Memory B cell (primary cell): ENCODE results near the gene MYO18A.
"Not testable (repeated sequence)": the region's sequence is repeated elsewhere in the genome, so short reads cannot be mapped to it uniquely, and the experiment has no call there.

Experiments
- ATAC-seq: fragments of 150-1000 bp; cut with Tn5 transposase; 2 replicates; pipeline ENCODE4 v1.10.0; 2021; ENCODE audit warnings: low read depth, mild to moderate bottlenecking, moderate library complexity
- DNase-seq, 2 donors: peaks; one replicate each; pipeline ENCODE4 v3.0.0; 2022; ENCODE audit warnings: low spot score in 2 of 2
- H3K27ac Mint-ChIP-seq: one replicate; pipeline ENCODE4 v1.8.0; 2022; ENCODE audit warnings: mild to moderate bottlenecking, moderate library complexity, mixed read lengths
- H3K27me3 Mint-ChIP-seq: one replicate; pipeline ENCODE4 v1.8.0; 2022; ENCODE audit warnings: mixed read lengths
- H3K36me3 Mint-ChIP-seq: one replicate; pipeline ENCODE4 v1.8.0; 2022; ENCODE audit warnings: mild to moderate bottlenecking, mixed read lengths
- H3K4me1 Mint-ChIP-seq: one replicate; pipeline ENCODE4 v1.8.0; 2022; ENCODE audit warnings: mixed read lengths
- H3K4me3 Mint-ChIP-seq: one replicate; pipeline ENCODE4 v1.8.0; 2022; ENCODE audit warnings: mild to moderate bottlenecking, moderate library complexity, mixed read lengths
- H3K9me3 Mint-ChIP-seq: one replicate; pipeline ENCODE4 v1.8.0; 2022; ENCODE audit warnings: mixed read lengths

The MYO18A gene, protein sequence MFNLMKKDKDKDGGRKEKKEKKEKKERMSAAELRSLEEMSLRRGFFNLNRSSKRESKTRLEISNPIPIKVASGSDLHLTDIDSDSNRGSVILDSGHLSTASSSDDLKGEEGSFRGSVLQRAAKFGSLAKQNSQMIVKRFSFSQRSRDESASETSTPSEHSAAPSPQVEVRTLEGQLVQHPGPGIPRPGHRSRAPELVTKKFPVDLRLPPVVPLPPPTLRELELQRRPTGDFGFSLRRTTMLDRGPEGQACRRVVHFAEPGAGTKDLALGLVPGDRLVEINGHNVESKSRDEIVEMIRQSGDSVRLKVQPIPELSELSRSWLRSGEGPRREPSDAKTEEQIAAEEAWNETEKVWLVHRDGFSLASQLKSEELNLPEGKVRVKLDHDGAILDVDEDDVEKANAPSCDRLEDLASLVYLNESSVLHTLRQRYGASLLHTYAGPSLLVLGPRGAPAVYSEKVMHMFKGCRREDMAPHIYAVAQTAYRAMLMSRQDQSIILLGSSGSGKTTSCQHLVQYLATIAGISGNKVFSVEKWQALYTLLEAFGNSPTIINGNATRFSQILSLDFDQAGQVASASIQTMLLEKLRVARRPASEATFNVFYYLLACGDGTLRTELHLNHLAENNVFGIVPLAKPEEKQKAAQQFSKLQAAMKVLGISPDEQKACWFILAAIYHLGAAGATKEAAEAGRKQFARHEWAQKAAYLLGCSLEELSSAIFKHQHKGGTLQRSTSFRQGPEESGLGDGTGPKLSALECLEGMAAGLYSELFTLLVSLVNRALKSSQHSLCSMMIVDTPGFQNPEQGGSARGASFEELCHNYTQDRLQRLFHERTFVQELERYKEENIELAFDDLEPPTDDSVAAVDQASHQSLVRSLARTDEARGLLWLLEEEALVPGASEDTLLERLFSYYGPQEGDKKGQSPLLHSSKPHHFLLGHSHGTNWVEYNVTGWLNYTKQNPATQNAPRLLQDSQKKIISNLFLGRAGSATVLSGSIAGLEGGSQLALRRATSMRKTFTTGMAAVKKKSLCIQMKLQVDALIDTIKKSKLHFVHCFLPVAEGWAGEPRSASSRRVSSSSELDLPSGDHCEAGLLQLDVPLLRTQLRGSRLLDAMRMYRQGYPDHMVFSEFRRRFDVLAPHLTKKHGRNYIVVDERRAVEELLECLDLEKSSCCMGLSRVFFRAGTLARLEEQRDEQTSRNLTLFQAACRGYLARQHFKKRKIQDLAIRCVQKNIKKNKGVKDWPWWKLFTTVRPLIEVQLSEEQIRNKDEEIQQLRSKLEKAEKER (N-terminal part only)

DNA sequence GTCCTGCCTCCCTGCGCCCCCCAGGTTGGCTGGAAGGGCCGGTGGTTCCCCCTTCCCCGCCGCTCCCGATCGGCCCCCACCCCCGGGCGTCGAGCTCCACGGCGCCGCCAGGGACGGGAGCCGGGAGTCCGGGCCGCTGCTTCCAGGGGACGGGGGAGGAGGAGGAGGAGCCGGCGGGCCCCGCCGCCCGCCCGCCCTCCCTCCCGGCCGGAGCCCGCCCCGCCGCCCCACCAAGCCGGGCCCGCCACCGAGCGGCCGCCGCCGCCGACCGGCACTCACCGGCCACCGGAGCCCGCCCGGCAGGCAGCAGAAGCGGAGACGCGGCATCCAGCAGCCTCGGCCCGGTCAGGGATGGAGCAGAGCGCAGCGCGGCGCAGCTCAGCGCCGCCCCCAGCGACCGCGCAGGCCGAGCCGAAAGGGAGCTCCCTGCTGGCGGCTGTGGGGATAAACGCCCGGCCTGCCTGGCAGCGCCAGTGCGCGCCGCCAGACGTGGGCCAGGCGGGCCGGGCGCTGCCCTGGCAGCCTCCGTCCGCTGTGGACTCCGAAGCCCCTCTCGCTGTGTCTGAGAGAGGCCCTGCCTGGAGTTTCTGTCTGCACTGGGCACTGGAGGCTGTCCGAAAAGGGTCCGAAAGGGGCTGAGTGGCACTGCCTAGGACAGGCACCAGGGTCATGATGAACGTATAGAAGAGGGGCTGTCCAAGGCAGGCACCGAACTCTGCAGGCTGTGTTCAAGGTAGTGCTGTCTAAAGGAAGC, at the start of gene MYO18A:
Gene MYO18A, minus strand, starts transcription at position 365 of the 754 bp plus-strand sequence. CDS start 13,458 bp downstream, outside the sequence.
- Mint-ChIP-seq H3K27ac (no peak within 1 kb of the TSS), H3K36me3 (no peaks in the 10 kb centered on the region), H3K27me3 (peaks cover 2% of the 10 kb centered on the region), H3K9me3 (peaks cover 4% of the 10 kb centered on the region), H3K4me1 (peaks cover 15% of the 10 kb centered on the region), H3K4me3 (peak within 1 kb of the TSS; percentile 68)
- ATAC-seq, result peak; percentile 87
- peak; percentile 77 to 87 for DNase-seq

DNA sequence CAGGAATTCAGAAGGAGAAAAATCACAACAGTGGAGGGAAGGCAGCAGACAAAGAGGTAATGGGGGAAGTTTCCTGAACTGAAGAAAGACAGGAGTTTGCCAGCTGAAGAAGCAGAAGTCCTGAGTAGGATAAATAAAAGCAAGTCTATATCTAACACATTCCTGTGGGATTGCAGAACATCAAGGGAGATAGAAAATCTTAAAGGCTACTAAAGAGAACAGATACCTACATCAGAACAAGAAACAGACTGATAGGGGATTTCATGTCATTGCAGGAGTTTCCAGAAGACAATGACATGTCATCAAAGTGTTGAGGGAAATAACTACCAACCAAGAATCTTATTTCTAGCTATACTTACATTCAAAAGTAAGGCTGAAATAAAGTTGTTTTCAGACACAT, 45.2 kb upstream of the MYO18A start:
- H3K4me3 Mint-ChIP-seq, result no peak overlapping the region
- no peaks in the 10 kb centered on the region for H3K9me3 Mint-ChIP-seq
- H3K27ac Mint-ChIP-seq, result no peak overlapping the region
- DNase-seq (no peak), ATAC-seq (no peak)
- H3K4me1 Mint-ChIP-seq, result no peaks in the 10 kb centered on the region
- no peaks in the 10 kb centered on the region for H3K27me3 Mint-ChIP-seq
- H3K36me3 Mint-ChIP-seq, result no peaks in the 10 kb centered on the region

DNA sequence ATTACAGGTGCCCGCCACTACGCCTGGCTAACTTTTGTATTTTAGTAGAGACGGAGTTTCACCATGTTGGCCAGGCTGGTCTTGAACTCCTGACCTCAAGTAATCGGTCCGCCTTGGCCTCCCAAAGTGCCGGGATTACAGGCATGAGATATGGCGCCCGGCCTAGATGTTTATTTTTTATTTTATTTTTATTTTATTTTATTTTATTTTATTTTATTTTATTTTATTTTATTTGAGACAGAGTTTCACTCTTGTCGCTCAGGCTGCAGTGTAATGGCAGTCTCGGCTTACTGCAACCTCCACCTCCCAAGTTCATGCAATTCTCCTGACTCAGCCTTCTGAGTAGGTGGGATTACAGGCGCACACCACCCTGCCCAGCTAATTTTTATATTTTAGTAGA, 41.1 kb upstream of the MYO18A start:
- H3K27me3 Mint-ChIP-seq, H3K36me3 Mint-ChIP-seq, H3K4me3 Mint-ChIP-seq, DNase-seq, H3K4me1 Mint-ChIP-seq, H3K9me3 Mint-ChIP-seq, ATAC-seq, H3K27ac Mint-ChIP-seq: not testable (repeated sequence)

DNA sequence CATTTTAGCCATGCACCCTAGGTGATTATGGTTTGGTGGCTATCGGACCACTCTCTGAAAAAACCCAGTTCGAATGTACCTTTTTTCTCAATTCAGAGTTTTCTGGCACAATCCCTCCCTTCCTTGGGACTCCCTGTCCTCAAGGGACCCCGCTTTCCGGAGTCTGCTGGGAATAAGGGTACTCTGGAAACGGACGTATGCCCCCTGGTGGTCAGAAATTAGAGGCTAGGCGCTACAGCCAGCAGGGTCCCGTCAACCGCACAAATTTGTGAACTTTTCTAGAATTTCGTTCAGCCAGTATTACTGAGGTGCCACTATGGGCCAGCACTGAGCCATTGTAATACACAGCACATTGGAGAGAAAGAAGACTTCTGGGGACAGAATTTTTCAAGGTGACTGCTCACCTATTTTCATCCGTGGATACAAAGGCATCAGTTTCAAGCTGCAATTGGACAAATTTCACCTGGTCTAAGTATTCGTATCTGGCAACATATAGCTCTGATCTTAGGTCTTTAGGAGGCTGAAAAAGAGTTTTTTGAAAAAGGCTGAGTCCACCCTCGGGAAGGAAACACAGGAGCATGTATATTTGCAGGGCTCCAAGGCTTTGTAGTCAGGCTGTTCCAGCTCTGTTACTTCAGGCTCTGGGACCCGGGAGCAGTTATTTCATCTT, 39.3 kb upstream of the MYO18A start:
- H3K4me3 Mint-ChIP-seq, result no peak overlapping the region
- ATAC-seq (peak; percentile 97), DNase-seq (peak; percentile 70 to 74)
- no peaks in the 10 kb centered on the region for H3K36me3 Mint-ChIP-seq
- H3K9me3 Mint-ChIP-seq, result no peaks in the 10 kb centered on the region
- H3K27me3 Mint-ChIP-seq, result peaks cover 3% of the 10 kb centered on the region
- no peaks in the 10 kb centered on the region for H3K4me1 Mint-ChIP-seq
- H3K27ac Mint-ChIP-seq, result no peak overlapping the region

DNA sequence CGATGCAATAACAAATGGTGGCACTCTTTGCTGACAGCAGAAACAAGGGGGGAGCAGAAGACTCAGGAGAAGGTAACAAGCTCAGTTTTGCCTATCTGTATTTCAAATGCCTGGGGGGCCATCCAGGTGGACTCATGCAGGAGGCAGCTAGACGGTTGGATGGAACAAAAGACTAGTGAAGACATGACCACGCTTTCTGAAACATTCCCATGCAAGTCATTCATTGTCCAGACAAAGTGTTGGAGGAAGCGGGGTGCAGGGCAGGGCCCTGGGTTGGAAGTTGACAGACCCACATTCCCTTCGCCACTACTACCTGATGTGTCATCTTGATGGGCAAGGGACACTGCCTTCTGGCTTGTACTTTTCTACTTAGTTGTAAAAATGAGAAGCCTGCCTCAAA, 36.7 kb upstream of the MYO18A start:
- no peak overlapping the region for H3K4me3 Mint-ChIP-seq
- no peak for ATAC-seq
- H3K4me1 Mint-ChIP-seq, result no peaks in the 10 kb centered on the region
- no peaks in the 10 kb centered on the region for H3K9me3 Mint-ChIP-seq
- H3K27me3 Mint-ChIP-seq, result peaks cover 3% of the 10 kb centered on the region
- H3K36me3 Mint-ChIP-seq, result no peaks in the 10 kb centered on the region
- no peak for DNase-seq
- H3K27ac Mint-ChIP-seq, result no peak overlapping the region

DNA sequence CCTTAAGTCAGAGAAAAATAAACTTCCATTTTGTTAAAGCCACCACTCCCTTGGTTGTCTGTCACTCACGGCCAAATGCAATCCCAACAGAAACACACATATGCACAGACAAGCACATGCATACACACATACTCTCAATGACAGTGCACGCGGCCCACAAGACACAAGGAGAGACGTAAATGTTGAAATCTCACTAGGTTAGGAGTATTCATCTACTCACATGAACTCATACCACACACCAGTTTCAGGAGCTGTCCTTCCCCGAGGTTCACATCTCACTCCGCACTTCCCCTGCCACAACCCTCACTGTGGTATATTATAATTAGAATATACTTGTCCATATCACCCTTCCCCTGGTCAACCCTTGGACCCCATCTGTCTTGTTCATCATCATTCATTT, 36.0 kb upstream of the MYO18A start:
- H3K36me3 Mint-ChIP-seq, result no peaks in the 10 kb centered on the region
- no peak for ATAC-seq
- H3K27me3 Mint-ChIP-seq, result peaks cover 3% of the 10 kb centered on the region
- H3K27ac Mint-ChIP-seq, result no peak overlapping the region
- H3K9me3 Mint-ChIP-seq, result no peaks in the 10 kb centered on the region
- no peaks in the 10 kb centered on the region for H3K4me1 Mint-ChIP-seq
- H3K4me3 Mint-ChIP-seq, result no peak overlapping the region
- DNase-seq, result no peak

DNA sequence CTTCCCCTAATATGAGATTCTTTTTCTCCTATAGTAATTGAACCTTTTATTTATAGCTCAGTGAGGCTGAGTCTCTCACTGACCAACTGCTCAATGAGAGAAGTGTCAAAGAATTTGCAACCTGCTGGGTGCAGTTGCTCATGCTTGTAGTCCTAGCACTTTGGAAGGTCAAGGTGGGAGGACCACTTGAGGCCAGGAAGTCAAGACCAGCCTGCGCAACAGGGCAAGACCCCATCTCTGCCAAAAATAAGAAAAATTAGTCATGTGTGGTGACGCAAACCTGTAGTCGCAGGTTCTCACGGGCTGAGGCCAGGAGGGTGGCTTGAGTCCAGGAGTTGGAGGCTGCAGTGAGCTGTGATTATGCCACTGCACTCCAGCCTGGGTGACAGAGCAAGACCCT, 35.5 kb upstream of the MYO18A start:
- no peak for DNase-seq

DNA sequence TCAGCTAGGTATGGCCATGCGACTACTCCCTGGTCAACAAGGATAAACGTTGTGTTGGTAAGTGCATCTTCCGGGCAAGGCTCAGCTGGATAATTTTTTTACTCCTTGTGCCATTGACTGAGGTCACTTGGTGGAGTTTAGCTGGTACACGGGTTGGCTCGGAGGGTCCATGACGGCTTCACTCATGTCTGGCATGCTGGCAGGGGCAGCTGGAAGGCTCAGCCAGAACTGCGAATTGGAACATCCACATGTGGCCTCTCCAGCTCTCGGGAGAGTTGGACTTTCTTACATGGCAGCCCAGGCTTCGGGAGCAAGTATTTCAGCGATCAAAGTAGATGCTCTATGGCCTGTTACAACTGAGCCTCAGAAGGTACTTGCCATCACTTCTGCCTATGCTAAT, 35.0 kb upstream of the MYO18A start:
- Mint-ChIP-seq H3K9me3 (no peaks in the 10 kb centered on the region), H3K4me3 (no peak overlapping the region), H3K36me3 (no peaks in the 10 kb centered on the region), H3K27ac (no peak overlapping the region), H3K4me1 (no peaks in the 10 kb centered on the region), H3K27me3 (peaks cover 3% of the 10 kb centered on the region)
- DNase-seq, result no peak
- ATAC-seq, result no peak

More for the DNA sequence above, 35.5 kb upstream of the MYO18A start:
- H3K4me3 Mint-ChIP-seq, result no peak overlapping the region
- no peaks in the 10 kb centered on the region for H3K4me1 Mint-ChIP-seq
- peaks cover 3% of the 10 kb centered on the region for H3K27me3 Mint-ChIP-seq
- no peak for ATAC-seq
- H3K36me3 Mint-ChIP-seq, result no peaks in the 10 kb centered on the region
- no peak overlapping the region for H3K27ac Mint-ChIP-seq
- H3K9me3 Mint-ChIP-seq, result no peaks in the 10 kb centered on the region

DNA sequence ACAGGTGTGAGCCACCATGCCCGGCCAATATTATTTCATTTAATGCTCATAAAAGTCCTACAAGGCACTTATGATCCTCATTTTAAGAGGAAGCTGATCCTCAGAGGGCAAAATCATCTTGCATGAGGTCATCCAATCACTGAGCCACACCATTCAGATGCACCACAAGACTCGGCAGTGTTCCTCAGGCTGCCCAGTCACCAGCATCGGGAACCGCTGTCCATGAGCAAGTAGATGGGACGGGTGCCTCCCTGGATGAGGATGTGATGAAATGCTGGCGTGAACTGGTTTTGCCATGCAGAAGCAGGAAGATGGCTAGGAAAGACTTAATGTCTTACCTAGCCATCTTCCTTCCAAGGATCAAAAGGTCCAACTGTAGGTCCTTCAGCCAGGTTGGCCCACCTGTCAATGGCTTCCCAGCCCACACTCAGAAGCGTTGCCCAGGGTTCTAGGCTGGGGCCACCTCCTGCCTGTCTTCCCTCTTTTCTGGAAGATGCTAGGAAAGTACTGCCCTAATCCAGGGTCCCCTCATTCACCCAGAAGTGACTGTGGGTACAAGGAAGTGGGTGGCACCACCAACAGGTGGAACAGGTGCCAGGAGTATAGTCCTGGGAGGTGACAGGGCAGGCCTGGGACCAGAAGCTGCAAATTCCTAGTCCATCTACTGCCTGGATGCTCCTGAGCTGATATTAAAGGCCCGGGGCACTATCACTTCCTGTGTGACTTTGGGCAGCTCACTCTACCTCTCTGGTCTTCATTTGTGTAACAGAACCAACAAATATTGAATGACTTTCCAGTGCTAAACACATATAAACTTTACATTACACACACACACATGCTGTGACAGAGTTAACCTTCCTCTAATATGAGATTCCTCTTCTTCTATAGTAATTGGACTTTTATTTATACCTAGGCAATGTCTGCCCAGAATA, 34.3 kb upstream of the MYO18A start:
- ATAC-seq (no peak), DNase-seq (no peak)
- Mint-ChIP-seq H3K36me3 (no peaks in the 10 kb centered on the region), H3K9me3 (no peaks in the 10 kb centered on the region), H3K27me3 (peaks cover 3% of the 10 kb centered on the region), H3K4me1 (no peaks in the 10 kb centered on the region), H3K27ac (no peak overlapping the region), H3K4me3 (no peak overlapping the region)

DNA sequence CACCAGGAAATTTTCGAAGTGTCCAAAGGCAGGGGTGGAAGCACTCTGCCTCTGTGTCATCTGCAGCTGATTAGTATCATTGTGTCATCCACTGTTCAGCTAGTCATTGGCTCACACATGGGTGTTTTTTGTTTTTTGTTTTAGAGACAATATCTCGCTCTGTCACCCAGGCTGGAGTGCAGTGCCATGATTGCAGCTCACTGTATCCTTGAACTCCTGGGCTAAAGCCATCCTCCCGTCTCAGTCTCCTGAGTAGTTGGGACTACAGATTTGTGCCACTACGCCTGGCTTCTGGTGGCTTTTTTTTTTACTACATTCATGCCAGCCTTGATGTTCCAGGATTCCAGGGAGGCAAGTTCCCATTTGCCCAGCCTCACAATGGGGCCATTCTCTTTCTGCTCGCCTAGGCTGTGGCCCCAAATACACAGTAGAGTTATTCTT, 32.5 kb upstream of the MYO18A start:
- no peaks in the 10 kb centered on the region for H3K9me3 Mint-ChIP-seq

DNA sequence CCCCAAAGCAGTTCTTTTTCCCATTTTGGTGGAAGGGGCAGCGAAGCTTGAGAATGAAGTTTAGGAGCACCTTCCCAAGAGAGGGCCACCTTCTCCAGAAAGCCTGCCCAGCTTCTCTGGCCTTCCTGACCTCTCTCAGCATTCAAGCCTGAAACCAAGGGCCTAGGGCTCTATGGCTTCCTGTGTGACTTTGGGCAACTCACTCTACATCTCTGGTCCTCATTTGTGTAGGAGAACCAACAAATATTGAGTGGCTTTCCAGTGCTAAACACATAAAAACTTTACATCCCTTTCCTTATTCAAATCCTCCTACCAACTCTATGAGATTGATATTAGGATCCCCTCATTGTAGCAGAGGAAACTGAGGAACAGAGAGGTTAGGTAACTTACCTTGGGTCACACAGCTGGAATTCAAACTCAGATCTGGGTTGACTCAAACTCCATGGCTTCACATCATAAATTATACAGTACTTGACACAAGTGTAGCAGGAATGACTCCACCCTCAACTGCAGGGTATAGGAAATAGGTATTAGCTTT, 32.0 kb upstream of the MYO18A start:
- no peak for DNase-seq
- Mint-ChIP-seq H3K9me3 (no peaks in the 10 kb centered on the region), H3K4me1 (no peaks in the 10 kb centered on the region), H3K36me3 (no peaks in the 10 kb centered on the region), H3K4me3 (no peak overlapping the region), H3K27me3 (peaks cover 2% of the 10 kb centered on the region), H3K27ac (no peak overlapping the region)
- ATAC-seq, result no peak

More for the DNA sequence above, 32.5 kb upstream of the MYO18A start:
- H3K36me3 Mint-ChIP-seq, result no peaks in the 10 kb centered on the region
- no peaks in the 10 kb centered on the region for H3K4me1 Mint-ChIP-seq
- H3K27me3 Mint-ChIP-seq, result peaks cover 3% of the 10 kb centered on the region
- H3K27ac Mint-ChIP-seq, result no peak overlapping the region
- no peak overlapping the region for H3K4me3 Mint-ChIP-seq
- DNase-seq (no peak), ATAC-seq (no peak)

DNA sequence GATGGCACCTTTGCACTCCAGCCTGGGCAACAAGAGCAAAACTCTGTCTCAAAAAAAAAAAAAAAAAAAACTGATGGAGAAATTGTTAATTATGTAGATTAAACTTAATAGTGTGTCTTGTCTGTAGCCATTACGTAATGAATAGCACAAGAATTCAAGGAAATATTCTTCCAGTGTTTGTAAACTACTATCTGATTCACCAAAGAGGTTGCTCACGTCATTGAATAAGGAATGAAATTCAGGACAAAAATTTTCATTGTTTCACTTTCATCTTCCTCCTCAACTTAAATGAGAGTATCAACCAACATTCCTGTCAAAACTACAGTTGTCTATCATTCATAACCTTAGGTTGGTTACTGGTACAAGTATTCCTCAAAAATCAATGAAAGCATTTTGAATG, 30.7 kb upstream of the MYO18A start:
- Mint-ChIP-seq H3K4me3 (no peak overlapping the region), H3K27ac (no peak overlapping the region), H3K9me3 (no peaks in the 10 kb centered on the region), H3K4me1 (no peaks in the 10 kb centered on the region), H3K36me3 (no peaks in the 10 kb centered on the region), H3K27me3 (no peaks in the 10 kb centered on the region)
- DNase-seq (no peak), ATAC-seq (no peak)
